ENCODE data around the gene PRKCH. TPM values are rescaled to one million over a fixed set of nuclear protein-coding genes. Genes with fewer than 3 reads are reported as not detected.

The PRKCH gene
- total RNA-seq, 1 experiment from 2014 or later, result 5.2 TPM

GRCh38 chr14:61329478-61330051 lies 8.2 kb downstream of the PRKCH start:
- H4K91ac ChIP-seq (ENCODE audit: insufficient read length, low read depth, low read length), result no peak overlapping the region
- no peak overlapping the region for H3K18ac ChIP-seq (ENCODE audit: insufficient read length, low read depth, low read length)
- no peak overlapping the region for H2BK120ac ChIP-seq (ENCODE audit: low read depth, low read length, poor library complexity, severe bottlenecking)
- no peak overlapping the region for H3K14ac ChIP-seq (ENCODE audit: insufficient read depth, low read length)
- H3K56ac ChIP-seq (ENCODE audit: insufficient read length, low read depth, low read length), result no peak overlapping the region
- H3K27ac ChIP-seq (ENCODE audit: insufficient read length, low read depth, low read length), result no peak overlapping the region
- H2BK12ac ChIP-seq (ENCODE audit: insufficient read length, low read depth, low read length), result no peak overlapping the region
- TF ChIP-seq CTCF (conservative IDR thresholded peaks at IDR 0.05), result no peak
- H3K9me3 Mint-ChIP-seq, result peaks cover 6 to 9% of the 10 kb centered on the region in 2 experiments; a peak in 4 of 5 replicates
- H3T11ph ChIP-seq (ENCODE audit: low read length), result no peak overlapping the region
- no peaks in the 10 kb centered on the region; the same call in 1 of the 2 replicates for H3K27me3 Mint-ChIP-seq (ENCODE audit: low read depth)
- H2BK5ac ChIP-seq (ENCODE audit: insufficient read length, low read length), result no peak overlapping the region
- no peaks in the 10 kb centered on the region for H3K27me3 ChIP-seq (ENCODE audit: insufficient read depth, low read length)
- no peak overlapping the region for H3K4ac ChIP-seq (ENCODE audit: low read depth, low read length)
- no peak overlapping the region for H3K4me2 ChIP-seq (ENCODE audit: insufficient read depth, insufficient read length, low read length)
- H4K8ac ChIP-seq (replicated peaks; ENCODE audit: insufficient read length, low read depth, low read length), result no peak overlapping the region
- no peak for DNase-seq
- no peak overlapping the region for H3K27ac Mint-ChIP-seq
- H3K79me1 ChIP-seq (ENCODE audit: insufficient read depth, low read depth, low read length, poor library complexity, severe bottlenecking), result no peaks in the 10 kb centered on the region
- H3K23ac ChIP-seq (ENCODE audit: insufficient read length, low read depth, low read length), result no peak overlapping the region
- peaks cover 2 to 16% (median 8%) of the 10 kb centered on the region in 3 experiments; a peak in 5 of 7 replicates for H3K36me3 Mint-ChIP-seq (ENCODE audit: insufficient read depth in 1 of 3, low read depth in 3 of 3)
- no peaks in the 10 kb centered on the region for H3K9me3 ChIP-seq (ENCODE audit: control insufficient read depth, low read depth, low read length)
- no peak overlapping the region for H2BK15ac ChIP-seq (ENCODE audit: low read depth, low read length)
- H3K79me2 ChIP-seq (ENCODE audit: insufficient read depth, low read length), result no peaks in the 10 kb centered on the region
- no peaks in the 10 kb centered on the region for H3K23me2 ChIP-seq (ENCODE audit: insufficient read length, low read depth, low read length, poor library complexity, severe bottlenecking)
- H2BK20ac ChIP-seq (ENCODE audit: low read depth, low read length, poor library complexity, severe bottlenecking), result no peak overlapping the region
- H2AK5ac ChIP-seq (ENCODE audit: insufficient read length, low read length), result no peak overlapping the region
- no peak overlapping the region for H3K4me3 Mint-ChIP-seq
- peaks cover 23 to 28% of the 10 kb centered on the region in 2 experiments for H3K4me1 Mint-ChIP-seq
- H2AFZ ChIP-seq (ENCODE audit: low read length), result no peak overlapping the region
- no peaks in the 10 kb centered on the region for H4K20me1 ChIP-seq (ENCODE audit: control insufficient read depth, insufficient read depth, insufficient read length)
- H3K9ac ChIP-seq (ENCODE audit: extremely low read depth, insufficient read length, low read length), result no peak overlapping the region
- no CpG with 5 or more reads among the region's 8 CpGs for WGBS (ENCODE audit: extremely low coverage, insufficient read length, low lambda C conversion rate)
- no peak overlapping the region for H4K5ac ChIP-seq (ENCODE audit: insufficient read length, low read depth, low read length)
- no peaks in the 10 kb centered on the region for H3K4me1 ChIP-seq (ENCODE audit: insufficient read depth, low read length)
